Stomach (tissue), 9 donors: Measurements from ENCODE around the gene PDZRN3. TPM values are rescaled to one million over a fixed set of nuclear protein-coding genes. Genes with fewer than 3 reads are reported as not detected.

Experiments
- DNase-seq, 2 donors: peaks; one replicate each; pipeline versions ENCODE4 v3.0.0 to v3.0.0-alpha.2; 2013 to 2019
- H3K27ac ChIP-seq, 5 donors: fragments of 200-600 bp in 4 of 5; sonication (generic) in 4 of 5; one replicate each; pipeline ENCODE4 v1.5.1; 2013 to 2019; ENCODE audit warnings: mild to moderate bottlenecking in 1 of 5, moderate library complexity in 1 of 5
- H3K27me3 ChIP-seq, 3 donors: fragments of 200-600 bp; sonication (generic); one replicate each; pipeline ENCODE4 v1.5.1; 2017 to 2019; ENCODE audit warnings: mixed run types in 1 of 3
- H3K36me3 ChIP-seq, 4 donors: fragments of 200-600 bp; sonication (generic); 1 replicate in 3 of 4; 2 replicates in 1 of 4; pipeline ENCODE4 v1.5.1; 2016 to 2019
- H3K4me1 ChIP-seq, 4 donors: fragments of 200-600 bp; sonication (generic); one replicate each; pipeline ENCODE4 v1.5.1; 2016 to 2019
- H3K4me3 ChIP-seq, 4 donors: fragments of 200-600 bp; sonication (generic) in 3 of 4; one replicate each; pipeline ENCODE4 v1.5.1; 2016 to 2019; ENCODE audit warnings: mild to moderate bottlenecking in 1 of 4
- H3K9me3 ChIP-seq, 4 donors: fragments of 200-600 bp; sonication (generic); one replicate each; pipeline ENCODE4 v1.5.1; 2016 to 2019
- EP300 ChIP-seq: sonication (generic); formaldehyde crosslinking; IDR thresholded peaks from one replicate; pipeline ENCODE4 v1.6.1; 2017; ENCODE audit warnings: antibody characterized with exemption
- POLR2A ChIP-seq, 4 donors: fragments of 450-650 bp; IDR thresholded peaks; one replicate each; pipeline ENCODE4 v1.6.1; 2016; ENCODE audit warnings: antibody characterized with exemption in 4 of 4, control low read depth in 2 of 4, mild to moderate bottlenecking in 1 of 4, moderate library complexity in 1 of 4
- POLR2AphosphoS5 ChIP-seq, 3 donors: sonication (generic); formaldehyde crosslinking; IDR thresholded peaks; one replicate each; pipeline ENCODE4 v1.6.1; 2016; ENCODE audit warnings: antibody characterized with exemption in 3 of 3
- WGBS, 5 donors: extraction: QIAGEN DNeasy Blood & Tissue Kit in 3 of 5; methylation state at CpG; one replicate each; pipeline versions ENCODE4 v1.1.5 to v1.1.7; 2013 to 2018; 5-methylcytosine and 5-hydroxymethylcytosine counted together
- intact Hi-C: fragments of 100-400 bp; cut with DNase I; formaldehyde crosslinking; loops from one replicate; pipeline ENCODE4 v1.15.1; 2023; ENCODE audit warnings: low total_unique reads
- polyA plus RNA-seq, 3 donors: library from polyadenylated mRNA; stranded (reverse); fragments of 200-250 nt; gene quantifications; one replicate each; pipeline ENCODE4 v1.2.3, GENCODE V29; 2013
- total RNA-seq, 5 donors: library from RNA; depleted of rRNA; stranded (reverse); fragments of >200 nt; gene quantifications; one replicate each; pipeline versions ENCODE4 v1.1.0 to v1.2.3, GENCODE V29; 2014 to 2016
- TF ChIP-seq, protein P1 (sequence below), 7 experiments: fragments of 450-650 bp in 4 of 7; fragments of 200-600 bp in 3 of 7; sonication (generic) in 3 of 7; IDR thresholded peaks; one replicate each; pipeline ENCODE4 v1.5.1; 2016 to 2019; ENCODE audit warnings: antibody characterized with exemption in 7 of 7, control low read depth in 2 of 7, mild to moderate bottlenecking in 1 of 7
- donor health status: healthy with polysubstance abuse.
- donor health status: Bipolar disorder and iron deficiency.
- donor health status: healthy.

Gene PDZRN3
- total and polyA plus RNA-seq, 8 donors: 21.9 to 174 (median 63.0) TPM

DNA sequence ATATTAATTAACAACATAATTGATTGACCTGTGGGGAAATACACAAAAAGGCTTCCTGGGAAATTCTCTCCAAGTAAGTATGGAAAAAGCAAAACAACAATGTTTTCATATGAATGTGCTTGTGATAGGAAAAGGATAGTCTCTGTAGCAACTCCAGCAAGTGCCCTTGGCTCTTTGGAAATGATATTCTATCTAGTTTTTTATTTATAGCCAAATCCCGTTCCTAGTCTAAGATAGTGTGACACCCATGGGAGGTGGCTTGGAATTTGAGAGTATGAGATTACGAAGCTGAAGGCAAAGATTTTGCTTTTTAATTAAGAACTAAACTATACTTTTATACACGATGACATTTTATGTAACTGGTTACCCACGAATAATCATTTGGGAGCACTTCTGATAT lies 119.9 kb downstream of the PDZRN3 start:
- no peaks in the 10 kb centered on the region for H3K36me3 ChIP-seq
- H3K27ac ChIP-seq: peak overlapping the region in 2 of 5 donors; percentile 56 to 88

DNA sequence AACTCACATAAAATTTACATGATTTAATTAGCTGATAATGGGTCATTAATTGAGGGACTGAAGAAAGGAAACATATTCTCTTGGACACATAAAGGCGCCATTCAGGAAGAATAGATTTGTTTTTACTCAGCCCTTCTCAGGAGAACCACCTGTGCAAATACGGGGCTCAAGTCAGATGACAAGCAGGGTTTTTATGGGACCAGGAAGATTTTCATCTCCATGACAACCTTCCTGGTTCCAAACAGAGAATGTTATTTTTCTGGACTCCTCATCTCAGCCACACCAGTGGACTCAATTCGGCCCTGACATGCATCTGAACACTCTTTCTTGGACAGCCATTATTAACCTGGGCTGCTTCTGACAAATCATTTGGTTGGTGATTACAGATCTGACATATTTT lies 120.5 kb downstream of the PDZRN3 start:
- TF ChIP-seq POLR2A (IDR thresholded peaks at IDR 0.05) (no peak), POLR2AphosphoS5 (IDR thresholded peaks at IDR 0.05) (no peak), EP300 (no peak)
- TF ChIP-seq, protein P1, sequence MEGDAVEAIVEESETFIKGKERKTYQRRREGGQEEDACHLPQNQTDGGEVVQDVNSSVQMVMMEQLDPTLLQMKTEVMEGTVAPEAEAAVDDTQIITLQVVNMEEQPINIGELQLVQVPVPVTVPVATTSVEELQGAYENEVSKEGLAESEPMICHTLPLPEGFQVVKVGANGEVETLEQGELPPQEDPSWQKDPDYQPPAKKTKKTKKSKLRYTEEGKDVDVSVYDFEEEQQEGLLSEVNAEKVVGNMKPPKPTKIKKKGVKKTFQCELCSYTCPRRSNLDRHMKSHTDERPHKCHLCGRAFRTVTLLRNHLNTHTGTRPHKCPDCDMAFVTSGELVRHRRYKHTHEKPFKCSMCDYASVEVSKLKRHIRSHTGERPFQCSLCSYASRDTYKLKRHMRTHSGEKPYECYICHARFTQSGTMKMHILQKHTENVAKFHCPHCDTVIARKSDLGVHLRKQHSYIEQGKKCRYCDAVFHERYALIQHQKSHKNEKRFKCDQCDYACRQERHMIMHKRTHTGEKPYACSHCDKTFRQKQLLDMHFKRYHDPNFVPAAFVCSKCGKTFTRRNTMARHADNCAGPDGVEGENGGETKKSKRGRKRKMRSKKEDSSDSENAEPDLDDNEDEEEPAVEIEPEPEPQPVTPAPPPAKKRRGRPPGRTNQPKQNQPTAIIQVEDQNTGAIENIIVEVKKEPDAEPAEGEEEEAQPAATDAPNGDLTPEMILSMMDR (IDR thresholded peaks at IDR 0.05): no peak
- Histone ChIP-seq H3K27ac (peak overlapping the region in 2 of 5 donors; percentile 56 to 88), H3K27me3 (no peaks in the 10 kb centered on the region), H3K9me3 (no peaks in the 10 kb centered on the region), H3K4me3 (no peak overlapping the region), H3K36me3 (no peaks in the 10 kb centered on the region), H3K4me1 (peaks cover 10 to 72% (median 37%) of the 10 kb centered on the region in 4 donors)
- intact Hi-C loops: no loop called here
- DNase-seq: peak in 1 of 2 donors; percentile 61
- WGBS, 5 donors: 36 to 52% (median 48%) methylated on average over 3 of the region's 3 CpGs

More for the DNA sequence above, 119.9 kb downstream of the PDZRN3 start:
- Histone ChIP-seq H3K27me3 (no peaks in the 10 kb centered on the region), H3K9me3 (no peaks in the 10 kb centered on the region), H3K4me1 (peaks cover 8 to 77% (median 40%) of the 10 kb centered on the region in 4 donors), H3K4me3 (no peak overlapping the region)
- intact Hi-C loops: no loop called here
- DNase-seq: no peak
- WGBS, 5 donors: 58 to 73% (median 68%) methylated on average over 4 of the region's 4 CpGs
- TF ChIP-seq, protein P1 (IDR thresholded peaks at IDR 0.05): no peak
- TF ChIP-seq POLR2A (IDR thresholded peaks at IDR 0.05): no peak
- no peak for TF ChIP-seq POLR2AphosphoS5 (IDR thresholded peaks at IDR 0.05)
- no peak for TF ChIP-seq EP300

DNA sequence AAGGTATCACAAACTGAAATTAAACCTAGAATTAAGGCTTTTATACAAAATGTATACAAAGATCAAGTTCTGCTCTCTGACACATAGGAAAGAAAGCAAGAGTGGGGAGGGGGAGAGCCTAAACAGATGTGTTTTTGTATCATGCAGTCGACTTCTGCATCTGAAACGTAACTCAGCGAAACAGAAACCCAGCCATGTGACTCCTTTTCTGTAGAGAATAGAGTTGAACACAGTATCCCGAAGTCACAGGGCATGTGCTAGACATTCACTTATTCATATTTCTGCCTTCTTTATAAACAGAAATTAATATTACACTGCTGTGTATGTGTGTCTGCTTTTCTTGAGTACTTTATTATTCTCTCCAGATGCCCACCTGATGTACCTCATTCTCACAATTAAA lies 121.0 kb downstream of the PDZRN3 start:
- Histone ChIP-seq H3K27me3 (no peaks in the 10 kb centered on the region), H3K27ac (peak overlapping the region in 4 of 5 donors; percentile 2 to 88 (median 47)), H3K36me3 (no peaks in the 10 kb centered on the region), H3K9me3 (no peaks in the 10 kb centered on the region), H3K4me3 (no peak overlapping the region), H3K4me1 (peaks cover 7 to 67% (median 35%) of the 10 kb centered on the region in 4 donors)
- 42 to 55% (median 49%) methylated on average over 4 of the region's 4 CpGs for WGBS, 5 donors
- intact Hi-C loops: no loop called here
- TF ChIP-seq POLR2AphosphoS5 (IDR thresholded peaks at IDR 0.05): no peak
- TF ChIP-seq POLR2A (IDR thresholded peaks at IDR 0.05): no peak
- no peak for TF ChIP-seq EP300
- TF ChIP-seq, protein P1 (IDR thresholded peaks at IDR 0.05): no peak
- peak in 1 of 2 donors; percentile 55 for DNase-seq

DNA sequence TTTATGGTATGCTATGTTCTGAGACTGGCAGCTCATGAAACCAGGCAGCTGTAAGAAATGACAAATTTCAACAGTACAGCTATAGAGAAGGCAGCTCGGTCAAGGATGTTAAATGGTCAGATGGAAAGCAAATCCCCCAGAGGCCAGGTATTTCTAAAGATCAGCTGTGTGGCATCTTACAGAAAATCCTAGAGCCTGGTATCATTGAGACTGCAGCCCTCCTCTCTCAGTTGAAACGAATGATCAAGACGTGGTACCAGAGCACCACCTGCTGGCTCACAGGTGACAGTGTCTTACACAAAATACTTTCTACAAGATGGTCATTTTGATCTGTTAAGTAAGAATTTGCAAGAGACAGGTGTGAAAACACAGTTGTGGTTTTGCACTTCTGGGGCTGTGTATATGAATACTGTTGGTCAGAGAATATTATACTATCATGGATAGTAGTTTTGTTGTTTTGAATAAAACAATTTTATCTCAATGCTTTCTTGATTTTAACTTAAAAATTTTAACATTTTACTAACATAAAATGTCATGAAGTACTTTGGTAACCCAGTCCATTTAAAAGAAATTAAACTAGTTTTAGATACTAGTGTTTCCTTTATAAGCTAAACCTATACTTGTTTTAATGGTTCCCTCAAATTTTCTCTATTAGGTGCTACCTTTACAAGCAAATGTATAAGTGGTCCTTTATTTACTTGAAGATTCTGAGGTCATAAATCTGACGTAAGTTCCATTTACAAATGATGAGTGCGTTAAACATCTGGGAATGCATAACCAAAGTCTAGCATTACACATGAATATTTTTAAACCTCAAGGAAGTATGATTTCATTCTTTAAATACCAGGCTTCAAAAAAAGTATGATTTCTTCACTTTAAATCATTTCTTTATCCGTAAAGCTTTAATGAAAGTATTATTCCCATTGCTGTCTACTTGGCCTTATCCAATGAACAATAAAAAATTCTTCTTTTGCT lies 121.8 kb downstream of the PDZRN3 start:
- no peaks in the 10 kb centered on the region for H3K9me3 ChIP-seq
- 31 to 41% (median 40%) methylated on average over 6 of the region's 6 CpGs for WGBS, 5 donors
- H3K4me3 ChIP-seq: no peak overlapping the region
- intact Hi-C loops: no loop called here
- peak; percentile 72 to 94 for DNase-seq
- H3K27ac ChIP-seq: peak overlapping the region in 3 of 5 donors; percentile 2 to 88 (median 56)
- no peaks in the 10 kb centered on the region for H3K36me3 ChIP-seq
- H3K4me1 ChIP-seq: peaks cover 4 to 58% (median 28%) of the 10 kb centered on the region in 4 donors
- no peaks in the 10 kb centered on the region for H3K27me3 ChIP-seq
- TF ChIP-seq EP300 (no peak), POLR2A (IDR thresholded peaks at IDR 0.05) (no peak), POLR2AphosphoS5 (IDR thresholded peaks at IDR 0.05) (peak in 1 of 3 donors; percentile 36)
- TF ChIP-seq, protein P1 (IDR thresholded peaks at IDR 0.05): peak in 5 of 7 experiments; percentile 62 to 84 (median 69)
